Ovary (tissue), 9 donors: ENCODE results near the gene CEP20. TPM values are rescaled to one million over a fixed set of nuclear protein-coding genes. Genes with fewer than 3 reads are reported as not detected.

Experiments
- DNase-seq, 5 donors: peaks; one replicate each; pipeline ENCODE4 v3.0.0-alpha.2; 2019 to 2020
- H3K27ac ChIP-seq, 2 donors: fragments of 200-600 bp; one replicate each; pipeline versions ENCODE4 v1.5.1 to v1.8.0; 2019 to 2022
- H3K27me3 ChIP-seq: fragments of 200-600 bp; one replicate; pipeline ENCODE4 v1.8.0; 2022
- H3K36me3 ChIP-seq: fragments of 200-600 bp; sonication (generic); one replicate; pipeline ENCODE4 v1.5.1; 2019
- H3K4me1 ChIP-seq: one replicate; pipeline ENCODE4 v1.8.1; 2013; ENCODE audit warnings: mild to moderate bottlenecking, moderate library complexity; ENCODE audit not compliant: insufficient read depth
- H3K4me3 ChIP-seq: fragments of 200-600 bp; sonication (generic); one replicate; pipeline ENCODE4 v1.5.1; 2017
- H3K9me3 ChIP-seq, 2 donors: fragments of 200-600 bp in 1 of 2; sonication (generic) in 1 of 2; one replicate each; pipeline versions ENCODE4 v1.5.1 to v1.8.1; 2013 to 2019; ENCODE audit warnings: mild to moderate bottlenecking in 1 of 2, moderate library complexity in 1 of 2
- EP300 ChIP-seq: sonication (generic); formaldehyde crosslinking; IDR thresholded peaks from one replicate; pipeline ENCODE4 v1.6.1; 2017; ENCODE audit warnings: antibody characterized with exemption
- POLR2A ChIP-seq: fragments of 450-650 bp; IDR thresholded peaks from one replicate; pipeline ENCODE4 v1.6.1; 2017; ENCODE audit warnings: antibody characterized with exemption, mild to moderate bottlenecking, moderate library complexity
- WGBS, 3 donors: extraction: QIAGEN DNeasy Blood & Tissue Kit in 1 of 3; methylation state at CpG; one replicate each; pipeline versions ENCODE4 v1.1.5 to v1.1.7; 2013 to 2017; 5-methylcytosine and 5-hydroxymethylcytosine counted together
- intact Hi-C, 4 donors: fragments of 100-400 bp; cut with DNase I; formaldehyde crosslinking; loops; one replicate each; pipeline versions ENCODE4 v1.11.0 to v1.15.1; 2022 to 2023
- polyA plus RNA-seq, 2 donors: library from polyadenylated mRNA; stranded (reverse); fragments of 200-250 nt in 1 of 2; fragments of 350-450 nt in 1 of 2; fragmentation: Illumina TruSeq in 1 of 2; extraction: RNeasy Lipid Tissue Mini Kit (QIAGEN cat#74804) in 1 of 2; gene quantifications; one replicate each; pipeline ENCODE4 v1.2.3, GENCODE V29; 2013 to 2014
- total RNA-seq, 7 donors: library from RNA; depleted of rRNA in 2 of 7; stranded (reverse); fragments of >200 nt in 2 of 7; fragmentation: NEBNext Ultra II Directional in 3 of 7; extraction: Animal tissue kit (Norgen Biotek cat#: 25700) in 3 of 7; gene quantifications; one replicate each; pipeline versions ENCODE4 v1.1.0 to v1.2.4, GENCODE V29; 2016 to 2023
- TF ChIP-seq, protein P1 (sequence below), 3 donors: fragments of 450-650 bp in 2 of 3; fragments of 200-600 bp in 1 of 3; IDR thresholded peaks; one replicate each; pipeline versions ENCODE4 v1.5.1 to v1.8.0; 2016 to 2022; ENCODE audit warnings: antibody characterized with exemption in 3 of 3, mild to moderate bottlenecking in 1 of 3
- donor health status: DM: no; HTN: no; CAD: no; lungs with moderate emphysema.
- donor health status: DM: no; HTN: no; CAD: no.
- donor health status: Bipolar disorder and iron deficiency.
- donor health status: DM: yes; HTN: yes; CAD: no.
- donor health status: DM: no; HTN: no; CAD: no.
- donor health status: DM: yes; HTN: yes; CAD: no.

The CEP20 gene
- total and polyA plus RNA-seq, 9 donors: 23.4 to 44.4 (median 30.9) TPM

DNA sequence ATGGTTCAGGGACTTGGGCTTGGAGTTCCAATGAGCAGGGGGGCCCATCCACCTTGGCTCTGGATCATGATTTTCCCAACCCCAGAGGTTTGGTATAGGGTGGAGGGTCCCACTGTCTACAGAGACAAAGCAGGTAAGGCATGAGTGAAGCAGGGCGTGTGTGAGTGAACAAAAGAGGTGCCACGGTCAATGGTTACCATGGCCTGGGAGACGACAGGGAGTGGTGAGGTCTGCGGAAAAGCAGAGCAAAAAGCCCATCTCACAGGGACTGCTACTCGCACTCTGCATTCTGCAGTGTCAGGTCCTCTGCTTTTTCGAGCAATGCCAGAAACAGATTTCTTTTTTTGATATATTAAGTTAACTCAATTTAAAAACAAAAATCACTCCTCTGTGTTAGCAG lies 56.2 kb downstream of the CEP20 start:
- Histone ChIP-seq H3K4me3 (no peak overlapping the region), H3K4me1 (peaks cover 3% of the 10 kb centered on the region), H3K27me3 (no peaks in the 10 kb centered on the region), H3K9me3 (no peaks in the 10 kb centered on the region), H3K36me3 (no peaks in the 10 kb centered on the region), H3K27ac (no peak overlapping the region)
- WGBS, 3 donors: 91 to 94% (median 93%) methylated on average over 6 of the region's 6 CpGs
- no peak for DNase-seq
- intact Hi-C loops: no loop called here
- TF ChIP-seq EP300: no peak
- TF ChIP-seq, protein P1, sequence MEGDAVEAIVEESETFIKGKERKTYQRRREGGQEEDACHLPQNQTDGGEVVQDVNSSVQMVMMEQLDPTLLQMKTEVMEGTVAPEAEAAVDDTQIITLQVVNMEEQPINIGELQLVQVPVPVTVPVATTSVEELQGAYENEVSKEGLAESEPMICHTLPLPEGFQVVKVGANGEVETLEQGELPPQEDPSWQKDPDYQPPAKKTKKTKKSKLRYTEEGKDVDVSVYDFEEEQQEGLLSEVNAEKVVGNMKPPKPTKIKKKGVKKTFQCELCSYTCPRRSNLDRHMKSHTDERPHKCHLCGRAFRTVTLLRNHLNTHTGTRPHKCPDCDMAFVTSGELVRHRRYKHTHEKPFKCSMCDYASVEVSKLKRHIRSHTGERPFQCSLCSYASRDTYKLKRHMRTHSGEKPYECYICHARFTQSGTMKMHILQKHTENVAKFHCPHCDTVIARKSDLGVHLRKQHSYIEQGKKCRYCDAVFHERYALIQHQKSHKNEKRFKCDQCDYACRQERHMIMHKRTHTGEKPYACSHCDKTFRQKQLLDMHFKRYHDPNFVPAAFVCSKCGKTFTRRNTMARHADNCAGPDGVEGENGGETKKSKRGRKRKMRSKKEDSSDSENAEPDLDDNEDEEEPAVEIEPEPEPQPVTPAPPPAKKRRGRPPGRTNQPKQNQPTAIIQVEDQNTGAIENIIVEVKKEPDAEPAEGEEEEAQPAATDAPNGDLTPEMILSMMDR (IDR thresholded peaks at IDR 0.05): no peak
- no peak for TF ChIP-seq POLR2A

DNA sequence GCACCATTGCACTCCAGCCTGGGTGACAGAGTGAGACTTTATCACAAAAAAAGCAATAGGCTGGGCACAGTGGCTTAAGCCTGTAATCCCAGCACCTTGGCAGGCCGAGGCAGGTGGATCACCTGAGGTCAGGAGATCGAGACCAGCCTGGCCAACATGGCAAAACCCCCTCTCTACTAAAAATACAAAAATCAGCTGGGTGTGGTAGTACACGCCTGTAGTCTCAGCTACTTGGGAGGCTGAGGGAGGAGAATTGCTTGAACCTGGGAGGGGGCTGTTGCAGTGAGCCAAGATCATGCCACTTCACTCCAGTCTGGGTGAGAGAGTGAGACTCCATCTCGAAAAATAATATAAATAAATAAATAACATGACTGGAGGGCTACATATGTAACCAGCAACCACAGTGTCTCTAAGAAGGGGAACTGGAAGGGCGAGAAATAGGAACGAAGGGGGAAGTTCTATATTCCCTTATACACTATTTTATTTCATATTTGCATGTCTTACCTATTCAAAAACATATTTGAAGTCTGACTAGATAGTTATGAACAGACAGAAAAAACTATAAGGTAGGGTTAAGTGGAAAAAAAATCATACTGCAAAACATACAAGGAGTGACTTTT lies 57.5 kb downstream of the CEP20 start:
- H3K36me3 ChIP-seq: no peaks in the 10 kb centered on the region

DNA sequence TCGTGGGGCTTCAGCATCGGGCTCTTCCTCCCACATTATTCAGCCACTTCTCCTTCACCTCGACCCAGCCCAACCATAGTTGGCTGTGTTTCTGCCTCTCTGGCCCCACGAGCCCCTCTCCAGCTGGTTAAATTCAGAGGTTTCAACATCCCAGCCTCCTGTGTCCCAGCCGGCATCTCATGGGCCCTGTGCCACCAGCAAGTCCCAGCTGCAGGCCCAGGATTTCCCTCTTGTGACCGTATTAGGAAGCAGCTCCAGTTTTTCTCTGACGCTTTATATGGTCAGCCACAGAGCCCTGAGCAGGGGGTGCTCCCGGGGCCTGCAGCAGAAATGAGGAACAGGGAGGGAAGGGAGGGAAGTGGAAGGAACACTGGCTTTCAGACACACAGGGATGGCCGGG lies 58.9 kb downstream of the CEP20 start:
- peak; percentile 60 to 80 (median 68) for DNase-seq
- WGBS, 3 donors: 9 to 12% (median 9%) methylated on average over 9 of the region's 9 CpGs
- Histone ChIP-seq H3K36me3 (no peaks in the 10 kb centered on the region), H3K4me1 (peaks cover 3% of the 10 kb centered on the region), H3K27ac (peak overlapping the region in 1 of 2 donors; percentile 23), H3K27me3 (no peaks in the 10 kb centered on the region), H3K9me3 (no peaks in the 10 kb centered on the region), H3K4me3 (no peak overlapping the region)
- intact Hi-C loops: no loop called here
- TF ChIP-seq EP300 (no peak), POLR2A (no peak)
- TF ChIP-seq, protein P1 (IDR thresholded peaks at IDR 0.05): no peak

More for the DNA sequence above, 57.5 kb downstream of the CEP20 start:
- 84 to 88% (median 86%) methylated on average over 6 of the region's 6 CpGs for WGBS, 3 donors
- Histone ChIP-seq H3K4me3 (no peak overlapping the region), H3K27ac (no peak overlapping the region), H3K9me3 (no peaks in the 10 kb centered on the region), H3K27me3 (no peaks in the 10 kb centered on the region), H3K4me1 (peaks cover 3% of the 10 kb centered on the region)
- intact Hi-C loops: no loop called here
- TF ChIP-seq EP300: no peak
- TF ChIP-seq, protein P1 (IDR thresholded peaks at IDR 0.05): no peak
- no peak for TF ChIP-seq POLR2A
- DNase-seq: no peak

DNA sequence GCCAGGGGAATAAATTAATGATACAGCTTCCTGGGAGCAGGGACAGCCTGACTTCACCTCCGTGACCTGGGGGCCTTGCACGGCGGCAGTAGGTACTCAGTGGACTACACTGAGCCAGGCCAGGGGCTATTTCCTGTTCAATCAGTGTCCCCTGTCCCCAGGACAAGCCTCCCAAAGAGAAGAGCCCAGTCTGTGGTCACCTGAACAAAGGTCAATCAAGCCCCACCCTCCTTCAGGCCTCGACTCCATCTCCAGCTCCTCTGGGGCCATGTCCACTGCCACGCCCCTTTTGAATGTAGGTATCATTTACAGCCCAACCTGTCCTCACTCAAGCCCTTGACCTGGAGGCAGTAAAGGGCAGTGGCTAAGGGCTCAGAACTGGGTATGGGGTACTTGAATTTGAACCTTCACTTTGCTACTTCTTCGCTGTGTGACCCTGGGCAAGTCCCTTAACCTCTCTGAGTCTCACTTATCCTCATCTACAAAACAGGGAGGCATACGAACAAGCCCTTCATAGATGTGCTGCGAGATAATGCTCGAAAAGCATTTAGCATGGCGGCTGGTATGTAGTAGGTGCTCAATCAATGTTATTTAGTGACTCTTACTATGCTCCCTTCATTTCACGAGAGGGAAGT lies 60.6 kb downstream of the CEP20 start:
- 89 to 93% (median 92%) methylated on average over 11 of the region's 11 CpGs for WGBS, 3 donors
- TF ChIP-seq POLR2A: no peak
- TF ChIP-seq EP300: no peak
- TF ChIP-seq, protein P1 (IDR thresholded peaks at IDR 0.05): no peak
- Histone ChIP-seq H3K4me1 (peaks cover 7% of the 10 kb centered on the region), H3K27me3 (no peaks in the 10 kb centered on the region), H3K9me3 (no peaks in the 10 kb centered on the region), H3K4me3 (no peak overlapping the region), H3K27ac (peak overlapping the region in 1 of 2 donors; percentile 23), H3K36me3 (no peaks in the 10 kb centered on the region)
- no peak for DNase-seq
- intact Hi-C loops: no loop called here
